H1 (cell line): ENCODE results near the gene STEEP1. TPM values are rescaled to one million over a fixed set of nuclear protein-coding genes. Genes with fewer than 3 reads are reported as not detected.

Experiments
- CTCF ChIA-PET: fragments of 300-600 bp; sonication (Branson Sonifier 250); formaldehyde crosslinking; loops from one replicate; lab custom pipeline; 2021; ENCODE audit not compliant: partially characterized antibody; lab: Charles Lee
- POLR2A ChIA-PET: fragments of 300-600 bp; sonication (Branson Sonifier 250); formaldehyde crosslinking; loops from one replicate; lab custom pipeline; 2021; ENCODE audit warnings: inconsistent platforms; ENCODE audit not compliant: partially characterized antibody; lab: Charles Lee
- DNase-seq, 2 experiments: peaks; one replicate each; pipeline versions ENCODE4 v3.0.0 to v3.0.0-alpha.2; 2010 to 2022; ENCODE audit warnings: low spot score in 2 of 2, low read depth in 1 of 2, mixed read lengths in 1 of 2
- FAIRE-seq: peaks from 2 replicates; lab custom pipeline; 2011; peaks lifted over from hg19 to GRCh38; lab: Jason Lieb, UNC
- H2AFZ ChIP-seq: 2 replicates; pipeline ENCODE4 v1.8.1; 2012; ENCODE audit warnings: low read length, inconsistent platforms
- H2AK5ac ChIP-seq: 2 replicates; pipeline ENCODE4 v1.6.1; 2013; ENCODE audit warnings: low read depth, low read length
- H2BK120ac ChIP-seq: replicated peaks from 2 replicates; pipeline ENCODE3; 2013; ENCODE audit warnings: low read depth, low read length, inconsistent platforms
- H2BK12ac ChIP-seq: 2 replicates; pipeline ENCODE4 v1.6.1; 2013; ENCODE audit warnings: low read depth, low read length
- H2BK15ac ChIP-seq: 2 replicates; pipeline ENCODE4 v1.6.1; 2013; ENCODE audit warnings: low read length
- H2BK20ac ChIP-seq: 2 replicates; pipeline ENCODE4 v1.6.1; 2013; ENCODE audit warnings: low read length
- H2BK5ac ChIP-seq: 2 replicates; pipeline ENCODE4 v1.6.1; 2013; ENCODE audit warnings: low read depth, low read length
- H3K14ac ChIP-seq: 2 replicates; pipeline ENCODE4 v1.6.1; 2013; ENCODE audit warnings: inconsistent platforms; ENCODE audit not compliant: insufficient read length
- H3K18ac ChIP-seq: 2 replicates; pipeline ENCODE4 v1.6.1; 2013; ENCODE audit warnings: low read length; ENCODE audit errors: extremely low read depth
- H3K23ac ChIP-seq: 2 replicates; pipeline ENCODE4 v1.6.1; 2013; ENCODE audit warnings: inconsistent platforms; ENCODE audit not compliant: insufficient read length
- H3K23me2 ChIP-seq: 2 replicates; pipeline ENCODE4 v1.6.1; 2013; ENCODE audit warnings: low read depth, low read length
- H3K27ac ChIP-seq: 2 replicates; pipeline ENCODE4 v1.6.1; 2011; ENCODE audit warnings: low read depth, low read length, inconsistent platforms
- H3K27me3 ChIP-seq, 4 experiments: replicated peaks in 1 of 4; 1 replicate in 1 of 4; 2 replicates in 3 of 4; pipeline versions ENCODE4 v1.6.1 to v1.8.1; 2011 to 2013; ENCODE audit warnings: low read length in 3 of 4, mild to moderate bottlenecking in 3 of 4, inconsistent platforms in 2 of 4, mixed read lengths in 2 of 4, moderate library complexity in 1 of 4; ENCODE audit not compliant: control insufficient read depth in 3 of 4, insufficient read depth in 3 of 4; ENCODE audit errors: extremely low read depth in 1 of 4
- H3K36me3 ChIP-seq, 4 experiments: 2 replicates each; pipeline versions ENCODE4 v1.6.1 to v1.8.1; 2011 to 2013; ENCODE audit warnings: mild to moderate bottlenecking in 4 of 4, low read length in 3 of 4, moderate library complexity in 2 of 4, control low read depth in 1 of 4, inconsistent platforms in 1 of 4; ENCODE audit not compliant: insufficient read depth in 4 of 4, control insufficient read depth in 2 of 4
- H3K4ac ChIP-seq: replicated peaks from 2 replicates; pipeline ENCODE3; 2013; ENCODE audit warnings: low read length, low read depth, mixed read lengths, inconsistent platforms; ENCODE audit not compliant: insufficient read length
- H3K4me1 ChIP-seq, 4 experiments: replicated peaks in 1 of 4; 1 replicate in 1 of 4; 2 replicates in 3 of 4; pipeline versions ENCODE4 v1.6.1 to v1.8.1; 2011 to 2013; ENCODE audit warnings: low read length in 3 of 4, inconsistent platforms in 2 of 4, mixed read lengths in 1 of 4; ENCODE audit not compliant: insufficient read depth in 4 of 4, control insufficient read depth in 3 of 4
- H3K4me2 ChIP-seq, 2 experiments: 2 replicates each; pipeline versions ENCODE4 v1.6.1 to v1.8.1; 2011 to 2013; ENCODE audit warnings: low read depth in 2 of 2, low read length in 2 of 2, control low read depth in 1 of 2, inconsistent platforms in 1 of 2, mild to moderate bottlenecking in 1 of 2; ENCODE audit not compliant: insufficient read depth in 1 of 2
- H3K4me3 ChIP-seq, 4 experiments: fragments of 200-600, 300-600 bp in 1 of 4; sonication (generic), shearing (Covaris generic), sonication (Bioruptor Twin) in 1 of 4; 2 replicates each; pipeline versions ENCODE4 v1.5.1 to v1.8.1; 2011 to 2016; ENCODE audit warnings: low read length in 4 of 4, low read depth in 3 of 4, control low read depth in 2 of 4, inconsistent platforms in 2 of 4, mild to moderate bottlenecking in 2 of 4, mixed read lengths in 1 of 4, moderate library complexity in 1 of 4; ENCODE audit not compliant: insufficient read depth in 2 of 4; ENCODE audit errors: extremely low read depth in 1 of 4
- H3K56ac ChIP-seq: replicated peaks from 2 replicates; pipeline ENCODE3; 2013; ENCODE audit warnings: low read depth, mild to moderate bottlenecking, mixed read lengths, low read length, inconsistent platforms; ENCODE audit not compliant: insufficient read length
- H3K79me1 ChIP-seq: 2 replicates; pipeline ENCODE4 v1.6.1; 2013; ENCODE audit warnings: low read depth, low read length, control low read depth
- H3K79me2 ChIP-seq, 2 experiments: 2 replicates each; pipeline versions ENCODE4 v1.6.1 to v1.8.1; 2012 to 2013; ENCODE audit warnings: low read length in 2 of 2, mild to moderate bottlenecking in 2 of 2, inconsistent platforms in 1 of 2; ENCODE audit not compliant: insufficient read depth in 2 of 2, control insufficient read depth in 1 of 2
- H3K9ac ChIP-seq, 4 experiments: replicated peaks in 1 of 4; 1 replicate in 1 of 4; 2 replicates in 3 of 4; pipeline versions ENCODE4 v1.6.1 to v1.8.1; 2011 to 2013; ENCODE audit warnings: low read depth in 3 of 4, low read length in 3 of 4, control low read depth in 2 of 4, mild to moderate bottlenecking in 2 of 4, moderate library complexity in 2 of 4, inconsistent platforms in 1 of 4; ENCODE audit errors: extremely low read depth in 1 of 4
- H3K9me3 ChIP-seq, 2 experiments: 2 replicates each; pipeline versions ENCODE4 v1.6.1 to v1.8.1; 2012 to 2013; ENCODE audit warnings: mild to moderate bottlenecking in 2 of 2, moderate library complexity in 2 of 2, control low read depth in 1 of 2, inconsistent platforms in 1 of 2, low read depth in 1 of 2, low read length in 1 of 2, mixed read lengths in 1 of 2; ENCODE audit not compliant: insufficient read depth in 2 of 2
- H4K20me1 ChIP-seq, 2 experiments: replicated peaks in 1 of 2; 2 replicates each; pipeline versions ENCODE3 to v1.8.1; 2011 to 2013; ENCODE audit warnings: inconsistent platforms in 2 of 2, low read length in 2 of 2, mild to moderate bottlenecking in 1 of 2; ENCODE audit not compliant: insufficient read depth in 2 of 2, control insufficient read depth in 1 of 2
- H4K5ac ChIP-seq: 2 replicates; pipeline ENCODE4 v1.6.1; 2013; ENCODE audit warnings: low read length, low read depth, mixed read lengths, inconsistent platforms; ENCODE audit not compliant: insufficient read length
- H4K8ac ChIP-seq: 2 replicates; pipeline ENCODE4 v1.8.0; 2013; ENCODE audit warnings: mild to moderate bottlenecking, moderate library complexity, low read length, inconsistent platforms; ENCODE audit not compliant: insufficient read depth; ENCODE audit errors: extremely low read depth
- H4K91ac ChIP-seq: replicated peaks from 2 replicates; pipeline ENCODE3; 2013; ENCODE audit warnings: low read length, mixed read lengths, inconsistent platforms; ENCODE audit not compliant: insufficient read length
- BRCA1 ChIP-seq: IDR thresholded peaks from 2 replicates; pipeline ENCODE4 v1.6.1; 2012; ENCODE audit warnings: low read depth, low read length, improper control_type of control experiment
- CBX8 ChIP-seq: fragments of 300-800, 300-1000 bp; sonication (generic); IDR thresholded peaks from 2 replicates; pipeline ENCODE4 v1.7.1; 2016; ENCODE audit warnings: low read depth, low read length, borderline replicate concordance
- CTBP2 ChIP-seq: IDR thresholded peaks from 2 replicates; pipeline ENCODE4 v1.7.0; 2011; ENCODE audit warnings: borderline replicate concordance, mild to moderate bottlenecking, moderate library complexity, mixed read lengths, low read length; ENCODE audit not compliant: insufficient read depth, insufficient read length
- HDAC2 ChIP-seq, 2 experiments: fragments of 300-600 bp in 1 of 2; sonication (generic) in 1 of 2; IDR thresholded peaks; 2 replicates each; pipeline ENCODE4 v1.6.1; 2011 to 2012; ENCODE audit warnings: low read depth in 2 of 2, low read length in 2 of 2, mild to moderate bottlenecking in 2 of 2, moderate library complexity in 2 of 2, borderline replicate concordance in 1 of 2, inconsistent platforms in 1 of 2
- HDAC6 ChIP-seq: IDR thresholded peaks from one replicate; pipeline ENCODE4 v1.7.1; 2012; ENCODE audit warnings: low read depth, mild to moderate bottlenecking, inconsistent platforms, low read length, moderate library complexity
- NANOG ChIP-seq: IDR thresholded peaks from 2 replicates; pipeline ENCODE4 v1.6.1; 2011; ENCODE audit warnings: low read length, low read depth, mild to moderate bottlenecking, inconsistent platforms; ENCODE audit not compliant: insufficient read depth, poor library complexity, severe bottlenecking
- POLR2AphosphoS5 ChIP-seq: IDR thresholded peaks from 2 replicates; pipeline ENCODE4 v1.6.1; 2011; ENCODE audit warnings: low read depth, low read length
- POU5F1 ChIP-seq: IDR thresholded peaks from 2 replicates; pipeline ENCODE4 v1.6.1; 2011; ENCODE audit warnings: low read depth, mild to moderate bottlenecking, low read length, moderate library complexity
- SIRT6 ChIP-seq: IDR thresholded peaks from one replicate; pipeline ENCODE4 v1.7.1; 2012; ENCODE audit warnings: low read length, inconsistent platforms
- SP4 ChIP-seq: IDR thresholded peaks from 2 replicates; pipeline ENCODE4 v1.6.1; 2012; ENCODE audit warnings: low read length, inconsistent platforms
- TAF7 ChIP-seq: optimal IDR thresholded peaks from 2 replicates; pipeline ENCODE3; 2011; ENCODE audit warnings: low read depth, mild to moderate bottlenecking, inconsistent platforms, low read length, moderate library complexity, borderline replicate concordance
- TCF12 ChIP-seq: IDR thresholded peaks from 2 replicates; pipeline ENCODE4 v1.6.1; 2011; ENCODE audit warnings: low read depth, mild to moderate bottlenecking, low read length
- WGBS, 2 experiments: shearing (Covaris generic) in 1 of 2; methylation state at CpG; one replicate each; pipeline versions ENCODE4 v1.1.6 to v1.1.7; 2013 to 2015; ENCODE audit warnings: low lambda C conversion rate in 2 of 2, mixed read lengths in 2 of 2, inconsistent platforms in 1 of 2, low coverage in 1 of 2, missing lambda C conversion rate in 1 of 2; ENCODE audit not compliant: insufficient replicate concordance in 2 of 2, insufficient coverage in 1 of 2, insufficient read length in 1 of 2; ENCODE audit errors: extremely low coverage in 1 of 2, missing lambda C conversion rate in 1 of 2; 5-methylcytosine and 5-hydroxymethylcytosine counted together
- polyA plus RNA-seq, 7 experiments: library from polyadenylated mRNA; depleted of rRNA in 3 of 7; stranded (reverse) in 5 of 7; unstranded in 2 of 7; fragments of >200 nt in 5 of 7; fragments of 200-250 nt in 2 of 7; gene quantifications; 1 replicate in 5 of 7; 2 replicates in 1 of 7; 4 replicates in 1 of 7; pipeline versions ENCODE4 v1.2.1 to v1.2.3, GENCODE V29; 2011 to 2013; ENCODE audit warnings: missing spikeins in 2 of 7, mixed read lengths in 2 of 7
- total RNA-seq: library from RNA; stranded (reverse); fragmentation: NEBNext Ultra II Directional; extraction: Animal tissue kit (Norgen Biotek cat#: 25700); gene quantifications from 2 replicates; pipeline ENCODE4 v1.2.1, GENCODE V29; 2021
- TF ChIP-seq, protein P1 (sequence below): IDR thresholded peaks from 2 replicates; pipeline ENCODE4 v1.6.1; 2011; ENCODE audit warnings: low read depth, mild to moderate bottlenecking, low read length; ENCODE audit not compliant: insufficient read depth

Gene STEEP1
- total and polyA plus RNA-seq, 2 of the 8 experiments (the other 6 are each of a cell fraction or from before 2014, with no cell fraction given): 9.2 to 29.7 TPM

DNA sequence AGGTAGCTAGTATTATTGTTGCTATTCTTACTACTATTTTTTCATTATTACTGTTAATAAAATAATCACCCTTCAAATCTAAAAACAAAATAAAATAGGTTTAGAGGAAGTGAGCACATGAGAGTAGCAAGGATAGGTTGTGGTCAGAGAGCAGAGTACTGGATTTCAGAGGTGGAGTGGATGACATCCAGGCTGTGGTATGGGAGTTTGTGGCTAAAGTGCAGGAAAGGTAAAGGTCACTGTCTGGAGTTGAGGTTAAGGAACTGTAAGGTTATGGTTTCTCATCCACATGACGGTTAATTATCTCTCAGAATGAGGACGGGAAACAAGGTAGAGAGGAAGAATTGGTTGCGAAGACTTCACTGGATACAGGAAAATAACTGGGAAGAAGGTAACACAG is 27.7 kb downstream of the STEEP1 start:
- Histone ChIP-seq H2BK15ac (no peak overlapping the region), H3K4me3 (no peak overlapping the region), H3K4me2 (no peak overlapping the region), H3K9me3 (no peaks in the 10 kb centered on the region), H2AFZ (no peak overlapping the region), H3K18ac (no peak overlapping the region), H3K27ac (no peak overlapping the region), H3K14ac (no peak overlapping the region), H3K36me3 (no peaks in the 10 kb centered on the region; a peak in 1 of 8 replicates), H3K79me2 (no peaks in the 10 kb centered on the region), H2BK20ac (no peak overlapping the region), H3K4me1 (no peaks in the 10 kb centered on the region), H3K4ac (no peak overlapping the region), H3K9ac (no peak overlapping the region), H3K27me3 (no peaks in the 10 kb centered on the region), H4K5ac (no peak overlapping the region), H4K91ac (no peak overlapping the region), H2BK5ac (no peak overlapping the region), H4K20me1 (no peaks in the 10 kb centered on the region), H2AK5ac (no peak overlapping the region), H3K56ac (no peak overlapping the region), H3K79me1 (no peaks in the 10 kb centered on the region)
- no peak for DNase-seq
- POLR2A ChIA-PET: no interaction called here
- FAIRE-seq: no peak
- TF ChIP-seq CTBP2 (no peak), BRCA1 (no peak), POU5F1 (no peak), HDAC2 (IDR thresholded peaks at IDR 0.05; ENCODE audit: borderline replicate concordance in 1 of 2, low read depth in 2 of 2, low read length in 2 of 2) (no peak), POLR2AphosphoS5 (no peak), TCF12 (no peak), HDAC6 (no peak), CBX8 (no peak), SIRT6 (no peak), TAF7 (no peak), NANOG (no peak), SP4 (no peak)
- TF ChIP-seq, protein P1, sequence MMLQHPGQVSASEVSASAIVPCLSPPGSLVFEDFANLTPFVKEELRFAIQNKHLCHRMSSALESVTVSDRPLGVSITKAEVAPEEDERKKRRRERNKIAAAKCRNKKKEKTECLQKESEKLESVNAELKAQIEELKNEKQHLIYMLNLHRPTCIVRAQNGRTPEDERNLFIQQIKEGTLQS: no peak
- TF ChIP-seq, all 59 proteins: peak for 0
- CTCF ChIA-PET: interaction anchor here (1.7 kb wide), 1 partner anchor 25 kb away, joined by 4 read pairs; no protein-coding TSS in a partner anchor
- Histone ChIP-seq H3K23me2 (no peaks in the 10 kb centered on the region), H2BK120ac (no peak overlapping the region), H3K23ac (no peak overlapping the region), H4K8ac (no peak overlapping the region), H2BK12ac (no peak overlapping the region)
- 57% methylated on average over 3 of the region's 3 CpGs; no CpG with 5 or more reads in 1 of the 2 experiments for WGBS, 2 experiments
